B cell (primary cell): ENCODE measurements around the gene SLC39A12. TPM values are rescaled to one million over a fixed set of nuclear protein-coding genes. Genes with fewer than 3 reads are reported as not detected.

Experiments used
- ATAC-seq: fragments of 200-7000 bp; cut with Tn5 transposase; one replicate; pipeline ENCODE4 v1.10.0; 2021; ENCODE audit warnings: low read depth, mild to moderate bottlenecking, moderate number of reproducible peaks, moderate library complexity
- CTCF ChIA-PET: fragments of 350-600 bp; sonication (Branson Sonifier 250); formaldehyde crosslinking; loops from one replicate; lab custom pipeline; 2021; ENCODE audit warnings: antibody characterized with exemption, inconsistent platforms; lab: Charles Lee
- POLR2A ChIA-PET: fragments of 350-600 bp; sonication (Branson Sonifier 250); formaldehyde crosslinking; loops from one replicate; lab custom pipeline; 2021; ENCODE audit warnings: antibody characterized with exemption; lab: Charles Lee
- DNase-seq: peaks from one replicate; pipeline ENCODE4 v3.0.0; 2013
- H2AFZ ChIP-seq: 2 replicates; pipeline ENCODE4 v1.6.1; 2012; ENCODE audit warnings: mild to moderate bottlenecking, low read depth, low read length; ENCODE audit not compliant: insufficient read depth, poor library complexity, severe bottlenecking
- H3K27ac ChIP-seq, 2 donors: 1 replicate in 1 of 2; 2 replicates in 1 of 2; pipeline ENCODE4 v1.5.1; 2012 to 2013; ENCODE audit warnings: low read length in 2 of 2, mild to moderate bottlenecking in 2 of 2, moderate library complexity in 1 of 2
- H3K27me3 ChIP-seq, 4 experiments: fragments of 200-600 bp in 1 of 4; sonication (generic) in 1 of 4; replicated peaks in 1 of 4; 1 replicate in 2 of 4; 2 replicates in 2 of 4; pipeline versions ENCODE4 v1.6.1 to v1.7.0; 2013 to 2016; ENCODE audit warnings: low read length in 3 of 4, mild to moderate bottlenecking in 2 of 4, mixed read lengths in 1 of 4, moderate library complexity in 1 of 4; ENCODE audit not compliant: insufficient read depth in 4 of 4, control insufficient read depth in 3 of 4; ENCODE audit errors: control extremely low read depth in 1 of 4
- H3K36me3 ChIP-seq, 2 experiments: replicated peaks in 1 of 2; 1 replicate in 1 of 2; 2 replicates in 1 of 2; pipeline versions ENCODE4 v1.6.1 to v1.7.1; 2013; ENCODE audit warnings: low read length in 1 of 2; ENCODE audit not compliant: insufficient read depth in 2 of 2, control insufficient read depth in 1 of 2; ENCODE audit errors: control extremely low read depth in 1 of 2, extremely low read depth in 1 of 2
- H3K4me1 ChIP-seq, 2 donors: fragments of 200-600 bp in 1 of 2; sonication (generic) in 1 of 2; 1 replicate in 1 of 2; 2 replicates in 1 of 2; pipeline versions ENCODE4 v1.5.1 to v1.6.1; 2013 to 2017; ENCODE audit warnings: low read length in 2 of 2; ENCODE audit not compliant: control insufficient read depth in 2 of 2, insufficient read depth in 2 of 2
- H3K4me2 ChIP-seq: replicated peaks from 2 replicates; pipeline ENCODE3; 2012; ENCODE audit warnings: mild to moderate bottlenecking, low read depth, low read length; ENCODE audit not compliant: poor library complexity, severe bottlenecking
- H3K4me3 ChIP-seq, 5 experiments: fragments of 200-600 bp in 1 of 5; sonication (generic) in 1 of 5; 1 replicate in 3 of 5; 2 replicates in 2 of 5; pipeline versions ENCODE4 v1.5.1 to v1.7.0; 2011 to 2016; ENCODE audit warnings: low read length in 4 of 5, mild to moderate bottlenecking in 4 of 5, low read depth in 2 of 5, control low read depth in 1 of 5, moderate library complexity in 1 of 5; ENCODE audit not compliant: insufficient read depth in 1 of 5; ENCODE audit errors: control extremely low read depth in 1 of 5, extremely low read depth in 1 of 5
- H3K79me2 ChIP-seq: fragments of 200-600 bp; sonication (generic); one replicate; pipeline ENCODE4 v1.6.0; 2016; ENCODE audit warnings: low read length; ENCODE audit not compliant: control insufficient read depth, insufficient read depth
- H3K9ac ChIP-seq: fragments of 200-600 bp; sonication (generic); 2 replicates; pipeline ENCODE4 v1.6.1; 2017; ENCODE audit warnings: mild to moderate bottlenecking, low read length, moderate library complexity
- H3K9me3 ChIP-seq, 3 donors: one replicate each; pipeline versions ENCODE4 v1.6.1 to v1.7.1; 2013; ENCODE audit warnings: low read length in 2 of 3; ENCODE audit not compliant: control insufficient read depth in 2 of 3, insufficient read depth in 1 of 3; ENCODE audit errors: control extremely low read depth in 1 of 3
- H4K20me1 ChIP-seq: 2 replicates; pipeline ENCODE4 v1.6.0; 2012; ENCODE audit warnings: mild to moderate bottlenecking, low read length; ENCODE audit not compliant: insufficient read depth, control insufficient read depth, poor library complexity, severe bottlenecking
- H3K27ac Mint-ChIP-seq: one replicate; pipeline ENCODE4 v1.8.0; 2021; ENCODE audit warnings: mixed read lengths
- H3K27me3 Mint-ChIP-seq: one replicate; pipeline ENCODE4 v1.8.0; 2021; ENCODE audit warnings: mixed read lengths
- H3K4me1 Mint-ChIP-seq: one replicate; pipeline ENCODE4 v1.8.0; 2021; ENCODE audit warnings: mixed read lengths
- H3K4me3 Mint-ChIP-seq: one replicate; pipeline ENCODE4 v1.8.0; 2021; ENCODE audit warnings: mixed read lengths
- H3K9me3 Mint-ChIP-seq: one replicate; pipeline ENCODE4 v1.8.0; 2022; ENCODE audit warnings: mixed read lengths; ENCODE audit not compliant: insufficient read depth
- CTCF ChIP-seq: fragments of 200-600 bp; IDR thresholded peaks from one replicate; pipeline ENCODE4 v1.8.0; 2022; ENCODE audit warnings: antibody characterized with exemption, mild to moderate bottlenecking
- EZH2 ChIP-seq: IDR thresholded peaks from 2 replicates; pipeline ENCODE4 v1.6.1; 2012; ENCODE audit warnings: borderline replicate concordance, low read depth, mild to moderate bottlenecking, moderate library complexity, low read length; ENCODE audit not compliant: insufficient read depth, poor library complexity, severe bottlenecking
- WGBS: methylation state at CpG from one replicate; pipeline ENCODE4 v1.1.5; 2013; ENCODE audit warnings: missing lambda C conversion rate; ENCODE audit not compliant: insufficient coverage; 5-methylcytosine and 5-hydroxymethylcytosine counted together
- intact Hi-C: fragments of 100-400 bp; cut with micrococcal nuclease; formaldehyde crosslinking; loops from one replicate; pipeline ENCODE4 v1.10.0; 2022
- polyA plus RNA-seq: library from polyadenylated mRNA; depleted of rRNA; stranded (reverse); fragments of >200 nt; gene quantifications from 2 replicates; pipeline ENCODE4 v1.2.3, GENCODE V29; 2012
- total RNA-seq, 2 donors: library from RNA; stranded (reverse); fragments of 120-200 nt in 1 of 2; gene quantifications; 1 replicate in 1 of 2; 2 replicates in 1 of 2; pipeline versions ENCODE4 v1.2.3 to v1.2.4, GENCODE V29; 2013 to 2022

Gene SLC39A12
- total and polyA plus RNA-seq, 2 donors (not counting 1 experiment from before 2014, with no cell fraction given): not detected

GRCh38 chr10:18085855-18086254 is 134.1 kb downstream of the SLC39A12 start:
- CTCF ChIA-PET: no interaction called here
- Mint-ChIP-seq H3K27me3 (peaks cover 10% of the 10 kb centered on the region), H3K4me3 (no peak overlapping the region), H3K4me1 (no peaks in the 10 kb centered on the region), H3K27ac (no peak overlapping the region), H3K9me3 (no peaks in the 10 kb centered on the region)
- ATAC-seq (no peak), DNase-seq (no peak)
- TF ChIP-seq CTCF: no peak
- TF ChIP-seq EZH2: no peak
- POLR2A ChIA-PET: no interaction called here
- intact Hi-C loops: no loop called here
- no peaks in the 10 kb centered on the region for H3K79me2 ChIP-seq
- H3K9me3 ChIP-seq: no peaks in the 10 kb centered on the region
- H2AFZ ChIP-seq: no peak overlapping the region
- H3K4me3 ChIP-seq: no peak overlapping the region
- no peaks in the 10 kb centered on the region for H4K20me1 ChIP-seq
- no peak overlapping the region for H3K27ac ChIP-seq
- H3K27me3 ChIP-seq: no peaks in the 10 kb centered on the region
- H3K9ac ChIP-seq: no peak overlapping the region
- H3K36me3 ChIP-seq: no peaks in the 10 kb centered on the region
- 97% methylated on average over 4 of the region's 4 CpGs for WGBS
- no peaks in the 10 kb centered on the region for H3K4me1 ChIP-seq
- H3K4me2 ChIP-seq: no peak overlapping the region

- Histone ChIP-seq H3K4me1 (no peaks in the 10 kb centered on the region), H3K4me3 (no peak overlapping the region), H3K27ac (no peak overlapping the region), H3K9me3 (no peaks in the 10 kb centered on the region), H3K27me3 (no peaks in the 10 kb centered on the region), H3K36me3 (no peaks in the 10 kb centered on the region), H2AFZ (no peak overlapping the region), H4K20me1 (no peaks in the 10 kb centered on the region), H3K4me2 (no peak overlapping the region), H3K9ac (no peak overlapping the region), H3K79me2 (no peaks in the 10 kb centered on the region)
- no peak for TF ChIP-seq EZH2
- TF ChIP-seq CTCF: no peak
- Mint-ChIP-seq H3K9me3 (no peaks in the 10 kb centered on the region), H3K4me1 (no peaks in the 10 kb centered on the region), H3K4me3 (no peak overlapping the region), H3K27me3 (peaks cover 10% of the 10 kb centered on the region), H3K27ac (no peak overlapping the region)
- intact Hi-C loops: no loop called here
- POLR2A ChIA-PET: no interaction called here
- ATAC-seq (no peak), DNase-seq (no peak)
- CTCF ChIA-PET: no interaction called here
These were observed 135.0 kb downstream of the SLC39A12 start for GRCh38 chr10:18086746-18087145.
